Loucy (cell line): ENCODE results near the gene ROR1.

Source experiments
- H2AFZ ChIP-seq: fragments of 200-600 bp; sonication (generic); 2 replicates; pipeline ENCODE4 v1.6.0; 2016; ENCODE audit warnings: antibody characterized with exemption, mild to moderate bottlenecking, low read length, moderate library complexity
- H3F3A ChIP-seq: fragments of 200-600 bp; 2 replicates; pipeline ENCODE4 v1.6.0; 2016; ENCODE audit warnings: antibody characterized with exemption, low read depth, mild to moderate bottlenecking
- H3K27me3 ChIP-seq: fragments of 200-600 bp; sonication (generic); 2 replicates; pipeline ENCODE4 v1.6.1; 2014; ENCODE audit warnings: low read length, mild to moderate bottlenecking; ENCODE audit not compliant: insufficient read depth, poor library complexity, severe bottlenecking
- H3K36me3 ChIP-seq: fragments of 200-600 bp; sonication (generic); 2 replicates; pipeline ENCODE4 v1.6.1; 2016; ENCODE audit warnings: low read length; ENCODE audit not compliant: insufficient read depth
- H3K4me1 ChIP-seq: fragments of 200-600 bp; sonication (generic); 2 replicates; pipeline ENCODE4 v1.5.1; 2014; ENCODE audit warnings: low read length, mild to moderate bottlenecking; ENCODE audit not compliant: insufficient read depth, poor library complexity, severe bottlenecking
- H3K4me2 ChIP-seq: fragments of 200-600 bp; sonication (generic); 2 replicates; pipeline ENCODE4 v1.6.0; 2014; ENCODE audit warnings: antibody characterized with exemption, low read length, low read depth, mild to moderate bottlenecking; ENCODE audit not compliant: poor library complexity, severe bottlenecking
- H3K4me3 ChIP-seq: fragments of 200-600 bp; sonication (generic); 2 replicates; pipeline ENCODE4 v1.5.1; 2014; ENCODE audit warnings: low read length, mild to moderate bottlenecking, mixed read lengths; ENCODE audit not compliant: poor library complexity, severe bottlenecking
- H3K79me2 ChIP-seq: fragments of 200-600 bp; sonication (generic); 2 replicates; pipeline ENCODE4 v1.6.1; 2014; ENCODE audit warnings: low read length; ENCODE audit not compliant: insufficient read depth
- H3K9ac ChIP-seq: fragments of 200-600 bp; sonication (generic); 2 replicates; pipeline ENCODE4 v1.6.0; 2014; ENCODE audit warnings: mild to moderate bottlenecking, low read depth, low read length, moderate library complexity; ENCODE audit not compliant: poor library complexity, severe bottlenecking
- H3K9me2 ChIP-seq: fragments of 200-600 bp; sonication (generic); replicated peaks from 2 replicates; pipeline ENCODE4 v1.6.1; 2016; ENCODE audit warnings: low read depth, low read length, mixed read lengths
- H3K9me3 ChIP-seq: fragments of 200-600 bp; sonication (generic); 2 replicates; pipeline ENCODE4 v1.6.1; 2014; ENCODE audit warnings: mild to moderate bottlenecking, antibody characterized with exemption, low read length, low read depth; ENCODE audit not compliant: insufficient read depth
- H4K20me1 ChIP-seq: fragments of 200-600 bp; sonication (generic); 2 replicates; pipeline ENCODE4 v1.6.0; 2014; ENCODE audit warnings: antibody characterized with exemption, low read length, mild to moderate bottlenecking; ENCODE audit not compliant: insufficient read depth, poor library complexity, severe bottlenecking
- EZH2phosphoT487 ChIP-seq: fragments of 200-600 bp; IDR thresholded peaks from 2 replicates; pipeline ENCODE4 v1.6.1; 2018; ENCODE audit warnings: antibody characterized with exemption, mild to moderate bottlenecking, moderate library complexity, borderline replicate concordance
- TF ChIP-seq, protein P1 (sequence below): fragments of 200-600 bp; sonication (generic); conservative IDR thresholded peaks from 2 replicates; pipeline ENCODE4 v1.5.1; 2014; ENCODE audit warnings: mild to moderate bottlenecking, antibody characterized with exemption, low read length

The ROR1 gene

DNA sequence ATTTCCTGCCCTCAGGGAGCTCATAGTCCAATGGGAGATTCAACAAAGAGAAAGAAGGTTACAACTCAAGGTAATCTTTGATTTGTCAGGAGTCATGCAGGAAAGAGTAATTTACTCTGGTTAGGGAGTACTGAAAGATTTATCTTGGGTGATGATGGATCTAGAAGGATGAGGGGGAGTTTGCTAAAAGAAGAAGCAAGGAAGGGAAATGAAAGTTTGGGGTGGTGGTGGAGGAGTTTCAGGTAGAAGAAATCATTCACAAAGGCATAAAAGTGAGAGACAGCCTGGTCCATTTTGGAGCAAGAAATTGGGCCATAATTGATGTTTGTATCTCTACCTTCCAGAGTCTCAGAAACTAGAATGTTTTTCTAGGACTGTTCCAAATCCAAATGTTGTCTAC, 116.7 kb downstream of the ROR1 start:
- no peak overlapping the region for H3K4me3 ChIP-seq
- H3K4me1 ChIP-seq: peaks cover 16% of the 10 kb centered on the region
- H3K9me2 ChIP-seq: no peaks in the 10 kb centered on the region
- H3K4me2 ChIP-seq: no peak overlapping the region
- H3K79me2 ChIP-seq: no peaks in the 10 kb centered on the region
- no peaks in the 10 kb centered on the region for H3K27me3 ChIP-seq
- H2AFZ ChIP-seq: no peak overlapping the region
- H3K36me3 ChIP-seq: no peaks in the 10 kb centered on the region
- no peaks in the 10 kb centered on the region for H3F3A ChIP-seq
- H3K9ac ChIP-seq: no peak overlapping the region
- H3K9me3 ChIP-seq: no peaks in the 10 kb centered on the region
- no peaks in the 10 kb centered on the region for H4K20me1 ChIP-seq
- no peak for TF ChIP-seq EZH2phosphoT487
- TF ChIP-seq, protein P1, sequence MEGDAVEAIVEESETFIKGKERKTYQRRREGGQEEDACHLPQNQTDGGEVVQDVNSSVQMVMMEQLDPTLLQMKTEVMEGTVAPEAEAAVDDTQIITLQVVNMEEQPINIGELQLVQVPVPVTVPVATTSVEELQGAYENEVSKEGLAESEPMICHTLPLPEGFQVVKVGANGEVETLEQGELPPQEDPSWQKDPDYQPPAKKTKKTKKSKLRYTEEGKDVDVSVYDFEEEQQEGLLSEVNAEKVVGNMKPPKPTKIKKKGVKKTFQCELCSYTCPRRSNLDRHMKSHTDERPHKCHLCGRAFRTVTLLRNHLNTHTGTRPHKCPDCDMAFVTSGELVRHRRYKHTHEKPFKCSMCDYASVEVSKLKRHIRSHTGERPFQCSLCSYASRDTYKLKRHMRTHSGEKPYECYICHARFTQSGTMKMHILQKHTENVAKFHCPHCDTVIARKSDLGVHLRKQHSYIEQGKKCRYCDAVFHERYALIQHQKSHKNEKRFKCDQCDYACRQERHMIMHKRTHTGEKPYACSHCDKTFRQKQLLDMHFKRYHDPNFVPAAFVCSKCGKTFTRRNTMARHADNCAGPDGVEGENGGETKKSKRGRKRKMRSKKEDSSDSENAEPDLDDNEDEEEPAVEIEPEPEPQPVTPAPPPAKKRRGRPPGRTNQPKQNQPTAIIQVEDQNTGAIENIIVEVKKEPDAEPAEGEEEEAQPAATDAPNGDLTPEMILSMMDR: no peak

DNA sequence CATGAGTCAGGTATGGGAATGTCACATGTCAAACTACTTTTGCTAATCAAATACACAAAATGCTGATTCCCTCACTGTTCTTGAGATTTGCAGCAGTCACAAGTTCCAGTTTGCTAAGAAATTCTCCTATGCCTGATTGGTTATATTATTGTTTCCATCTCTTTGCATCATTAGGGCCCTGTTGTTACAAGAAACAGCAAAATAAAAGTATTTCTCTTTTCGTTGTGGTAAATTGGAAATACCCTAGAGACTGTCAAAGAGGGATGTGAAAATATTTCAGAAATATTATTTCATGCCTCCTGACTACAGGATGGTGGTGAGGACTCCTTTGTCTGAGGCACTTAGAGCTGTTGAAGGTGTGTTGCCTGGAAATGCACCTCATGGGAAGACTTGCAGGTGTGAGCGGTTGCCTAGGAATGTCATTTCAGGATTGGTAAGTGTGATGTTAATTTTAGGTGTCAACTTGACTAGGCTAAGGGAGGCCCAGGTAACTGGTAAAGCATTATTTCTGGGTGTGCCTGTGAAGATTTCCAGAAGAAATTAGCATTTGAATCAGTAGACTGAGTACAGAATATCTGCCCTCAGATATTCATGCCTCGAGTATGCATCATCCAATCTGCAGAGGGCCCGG, 117.4 kb downstream of the ROR1 start:
- Histone ChIP-seq H2AFZ (no peak overlapping the region), H3K27me3 (no peaks in the 10 kb centered on the region), H3K9me3 (no peaks in the 10 kb centered on the region), H3K9me2 (no peaks in the 10 kb centered on the region), H3K4me1 (peaks cover 16% of the 10 kb centered on the region), H3K4me2 (no peak overlapping the region), H3K4me3 (no peak overlapping the region), H3K36me3 (no peaks in the 10 kb centered on the region), H3K79me2 (no peaks in the 10 kb centered on the region), H3F3A (no peaks in the 10 kb centered on the region), H3K9ac (no peak overlapping the region), H4K20me1 (no peaks in the 10 kb centered on the region)
- TF ChIP-seq EZH2phosphoT487: no peak
- TF ChIP-seq, protein P1: no peak

DNA sequence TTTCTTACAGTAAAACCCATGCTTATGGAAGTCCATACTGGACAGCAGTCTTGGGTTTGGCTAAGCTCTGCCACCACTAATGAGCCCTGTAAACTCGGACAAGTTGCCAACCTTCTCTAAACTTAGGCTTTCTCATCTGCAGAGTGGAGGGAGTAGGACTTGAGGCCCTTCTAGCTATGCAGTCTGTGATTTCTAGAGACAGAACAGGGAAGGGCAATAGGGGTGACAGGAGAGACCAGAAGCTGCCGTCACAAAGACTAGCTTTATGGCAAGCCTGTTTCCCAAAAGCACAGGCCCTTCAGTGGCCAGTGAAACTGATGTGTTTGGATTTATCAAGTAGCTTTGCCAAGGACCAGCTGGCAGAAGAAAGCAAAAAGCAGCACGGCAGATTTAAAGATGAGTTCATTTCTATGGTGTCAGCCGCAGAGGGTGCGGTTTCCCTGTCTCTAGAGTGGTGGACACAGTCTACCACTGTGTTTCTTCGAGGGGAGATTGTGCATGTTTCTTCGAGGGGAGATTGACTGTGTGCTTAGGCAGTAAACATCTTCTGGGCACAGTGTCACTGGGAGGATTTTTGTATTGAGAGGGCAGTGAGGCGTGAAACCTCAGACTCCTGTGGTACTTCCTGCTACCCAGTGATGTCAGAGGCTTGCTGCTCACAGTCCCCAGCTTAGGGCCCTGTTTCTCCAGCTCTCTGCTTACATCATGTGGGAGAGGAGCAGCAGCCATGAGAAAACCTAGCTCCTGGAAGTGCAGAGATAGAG, 119.0 kb downstream of the ROR1 start:
- no peaks in the 10 kb centered on the region for H3K9me3 ChIP-seq
- H3K4me3 ChIP-seq: peak overlapping the region; percentile 26
- H2AFZ ChIP-seq: no peak overlapping the region; the same call in 1 of the 2 replicates
- no peaks in the 10 kb centered on the region for H3K9me2 ChIP-seq
- H3K27me3 ChIP-seq: no peaks in the 10 kb centered on the region
- H3K9ac ChIP-seq: no peak overlapping the region
- H3K79me2 ChIP-seq: no peaks in the 10 kb centered on the region
- H3K36me3 ChIP-seq: no peaks in the 10 kb centered on the region
- H3K4me2 ChIP-seq: peak overlapping the region; percentile 62
- H3F3A ChIP-seq: no peaks in the 10 kb centered on the region
- TF ChIP-seq, protein P1: no peak
- no peak for TF ChIP-seq EZH2phosphoT487
- H3K4me1 ChIP-seq: peaks cover 16% of the 10 kb centered on the region
- no peaks in the 10 kb centered on the region for H4K20me1 ChIP-seq
